ENCODE data around the gene PDGFD.
A peak's percentile ranks its signal among the peaks of the same experiment; 100 is the strongest.

PDGFD gene

GRCh38 chr11:103875855-103876510 is 288.0 kb downstream of the PDGFD start:
- no peak for DNase-seq

DNA sequence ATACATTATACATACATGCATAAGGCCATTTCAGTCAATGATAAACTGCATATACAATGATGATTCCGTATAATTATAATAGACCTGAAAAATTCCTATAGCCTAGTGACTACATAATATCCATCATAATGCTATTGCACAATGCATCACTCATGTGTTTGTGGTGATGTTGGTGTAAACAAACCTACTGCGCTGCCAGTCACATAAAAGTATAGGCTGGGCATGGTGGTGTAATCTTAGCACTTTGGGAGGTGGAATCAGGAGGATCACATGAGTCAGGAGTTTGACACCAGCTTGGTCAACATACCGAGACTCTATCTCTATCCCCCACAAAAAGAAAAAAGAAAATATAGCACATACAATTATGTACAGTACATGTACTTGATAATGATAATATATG is 291.2 kb downstream of the PDGFD start:
- no peak for DNase-seq

- DNase-seq: no peak
Measured at GRCh38 chr11:103871923-103872551, 291.9 kb downstream of the PDGFD start.

DNA sequence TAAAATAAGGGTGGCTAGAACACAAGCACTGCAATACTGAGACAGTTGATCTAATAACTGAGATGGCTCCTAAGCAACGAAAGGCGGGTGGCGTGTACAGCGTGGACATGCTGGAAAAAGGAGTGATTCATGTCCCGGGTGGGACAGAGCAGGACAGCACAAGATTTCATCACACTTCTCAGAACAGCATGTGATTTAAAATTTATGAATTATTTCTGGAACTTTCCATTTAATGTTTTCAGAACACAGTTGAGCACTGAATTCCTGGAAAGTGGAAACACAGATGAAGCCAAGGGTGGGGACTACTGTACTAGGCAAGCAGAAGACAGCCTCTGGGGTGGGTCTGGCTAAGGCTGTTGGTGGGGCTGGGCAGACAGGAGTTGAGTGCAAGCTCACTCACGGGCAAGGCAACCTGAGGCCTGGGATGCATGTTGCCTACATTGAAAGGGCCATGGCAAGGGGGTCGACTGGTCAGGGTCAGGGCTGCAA is 293.1 kb downstream of the PDGFD start:
- DNase-seq: peak in 1 of 2 donors; percentile 24

DNA sequence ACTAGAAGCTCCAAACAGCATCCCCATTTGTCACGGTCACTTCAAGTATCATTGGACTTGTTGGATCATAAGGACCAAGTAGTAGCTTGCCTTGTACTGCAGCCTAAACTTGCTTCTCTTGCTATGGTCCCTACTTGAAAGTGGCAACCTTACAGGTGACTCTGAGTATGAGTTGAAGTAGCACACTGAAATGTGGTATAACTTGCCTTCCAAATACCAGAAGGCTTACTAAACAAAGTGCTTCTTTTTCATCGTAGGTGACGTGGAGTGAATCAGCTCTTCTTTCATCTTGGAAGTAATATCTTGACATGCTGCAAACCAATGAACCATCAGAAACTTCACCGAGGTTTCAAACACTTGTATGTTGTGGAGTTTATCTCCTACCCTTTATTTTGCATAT is 296.5 kb downstream of the PDGFD start:
- DNase-seq: no peak

GRCh38 chr11:103863497-103863896 is 300.4 kb downstream of the PDGFD start:
- no peak for DNase-seq

- DNase-seq: no peak
Measured at GRCh38 chr11:103862802-103863174, 301.2 kb downstream of the PDGFD start.

DNA sequence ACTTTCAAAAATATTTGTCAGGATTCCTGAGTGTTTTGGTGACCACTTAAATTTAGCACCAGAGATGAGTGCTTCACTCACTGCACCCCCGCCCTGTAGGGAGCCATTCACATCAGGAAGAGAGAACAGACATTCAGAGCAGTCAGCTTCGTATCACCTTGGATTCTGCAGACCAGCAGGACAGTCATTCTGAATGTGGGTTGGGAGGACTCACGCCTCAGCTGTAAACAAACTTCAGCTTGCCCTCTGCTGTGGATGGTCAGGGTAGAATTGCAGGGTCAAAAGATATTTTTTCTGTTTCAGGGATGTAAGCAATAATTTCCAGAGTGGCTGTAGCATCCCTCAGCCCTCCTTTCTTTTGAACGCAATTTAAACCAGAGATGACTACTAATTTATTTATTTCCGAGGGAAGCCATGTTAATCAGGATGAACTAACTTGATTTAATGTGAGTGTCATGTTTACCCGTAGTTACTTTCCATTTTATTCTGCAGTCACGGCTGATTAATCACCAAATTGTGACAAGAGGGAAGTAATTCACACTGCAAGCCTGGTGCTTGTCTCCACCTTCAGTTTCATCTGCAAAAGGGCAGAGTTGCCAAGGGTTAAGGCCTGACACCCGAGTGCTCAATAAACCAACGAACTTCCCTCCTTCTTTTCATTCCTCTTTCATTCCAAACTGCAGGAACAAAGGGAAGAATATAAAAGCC is 301.7 kb downstream of the PDGFD start:
- no peak for DNase-seq

All from CD4-positive, alpha-beta T cell treated with Interferon alpha-2 for 1 hour (primary cell).